OCI-LY3 (cell line): ENCODE measurements around the gene TESMIN.

Source experiments
- H2AFZ ChIP-seq: fragments of 200-600, 300-600 bp; shearing (Covaris generic); 2 replicates; pipeline ENCODE4 v1.6.0; 2014; ENCODE audit warnings: antibody characterized with exemption, low read depth, low read length
- H3K27ac ChIP-seq: fragments of 200-600, 300-600 bp; sonication (generic); 2 replicates; pipeline ENCODE4 v1.5.1; 2014; ENCODE audit warnings: mild to moderate bottlenecking, low read length, moderate library complexity, mixed read lengths
- H3K27me3 ChIP-seq: fragments of 200-600, 300-600 bp; sonication (generic); 2 replicates; pipeline ENCODE4 v1.6.1; 2014; ENCODE audit warnings: low read depth, low read length, mixed read lengths
- H3K36me3 ChIP-seq: fragments of 200-600, 300-600 bp; sonication (generic); replicated peaks from 2 replicates; pipeline ENCODE3; 2014; ENCODE audit warnings: low read depth, low read length, mixed read lengths
- H3K4me1 ChIP-seq: fragments of 300-600, 200-600 bp; sonication (generic); 2 replicates; pipeline ENCODE4 v1.6.1; 2014; ENCODE audit warnings: low read length, mixed read lengths
- H3K4me2 ChIP-seq: fragments of 200-600, 300-600 bp; sonication (generic); 2 replicates; pipeline ENCODE4 v1.6.1; 2014; ENCODE audit warnings: low read length, mixed read lengths
- H3K4me3 ChIP-seq: fragments of 300-600, 200-600 bp; sonication (generic); 2 replicates; pipeline ENCODE4 v1.5.1; 2014; ENCODE audit warnings: antibody characterized with exemption, mild to moderate bottlenecking, low read length, moderate library complexity
- H3K79me2 ChIP-seq: fragments of 300-600, 200-600 bp; shearing (Covaris generic); 2 replicates; pipeline ENCODE4 v1.6.1; 2014; ENCODE audit warnings: mild to moderate bottlenecking, low read length, mixed read lengths
- H3K9ac ChIP-seq: fragments of 300-600, 200-600 bp; shearing (Covaris generic); 2 replicates; pipeline ENCODE4 v1.6.0; 2014; ENCODE audit warnings: mild to moderate bottlenecking, low read length, moderate library complexity
- H3K9me3 ChIP-seq: fragments of 200-600, 300-600 bp; shearing (Covaris generic); 2 replicates; pipeline ENCODE4 v1.6.1; 2014; ENCODE audit warnings: low read length, mixed read lengths; ENCODE audit not compliant: insufficient read depth
- H4K20me1 ChIP-seq: fragments of 200-600, 300-600 bp; sonication (generic); 2 replicates; pipeline ENCODE4 v1.6.1; 2016; ENCODE audit warnings: low read length, mixed read lengths; ENCODE audit not compliant: insufficient read depth
- CTCF ChIP-seq: fragments of 200-600, 300-600 bp; sonication (generic); IDR thresholded peaks from 2 replicates; pipeline ENCODE4 v1.5.1; 2014; ENCODE audit warnings: antibody characterized with exemption, low read length, low read depth
- EZH2phosphoT487 ChIP-seq: fragments of 200-600 bp; shearing (Covaris generic); IDR thresholded peaks from 2 replicates; pipeline ENCODE4 v1.6.1; 2018; ENCODE audit warnings: antibody characterized with exemption, mixed run types, low read depth

TESMIN gene

GRCh38 chr11:68762481-68762880 is 11.2 kb upstream of the TESMIN start:
- Histone ChIP-seq H3K4me2 (no peak overlapping the region), H3K4me3 (no peak overlapping the region), H2AFZ (no peak overlapping the region), H3K79me2 (no peaks in the 10 kb centered on the region), H3K27me3 (no peaks in the 10 kb centered on the region), H3K4me1 (no peaks in the 10 kb centered on the region), H3K36me3 (no peaks in the 10 kb centered on the region), H3K27ac (no peak overlapping the region), H4K20me1 (no peaks in the 10 kb centered on the region), H3K9ac (no peak overlapping the region), H3K9me3 (no peaks in the 10 kb centered on the region)
- TF ChIP-seq CTCF = no peak
- no peak for TF ChIP-seq EZH2phosphoT487

- TF ChIP-seq EZH2phosphoT487 (no peak), CTCF (no peak)
These were observed 10.5 kb upstream of the TESMIN start for GRCh38 chr11:68761801-68762200.

GRCh38 chr11:68759991-68760390 is 8.7 kb upstream of the TESMIN start:
- no peak overlapping the region for H3K4me2 ChIP-seq
- no peaks in the 10 kb centered on the region for H3K36me3 ChIP-seq
- no peak overlapping the region for H3K27ac ChIP-seq
- no peak overlapping the region for H2AFZ ChIP-seq
- H3K4me3 ChIP-seq = no peak overlapping the region
- H3K27me3 ChIP-seq = peaks cover 5% of the 10 kb centered on the region; the same call in 1 of the 2 replicates
- no peaks in the 10 kb centered on the region for H3K9me3 ChIP-seq
- no peak for TF ChIP-seq EZH2phosphoT487
- TF ChIP-seq CTCF = no peak
- no peaks in the 10 kb centered on the region for H3K4me1 ChIP-seq
- H3K79me2 ChIP-seq = no peaks in the 10 kb centered on the region
- H4K20me1 ChIP-seq = no peaks in the 10 kb centered on the region
- no peak overlapping the region for H3K9ac ChIP-seq

More at GRCh38 chr11:68761801-68762200, 10.5 kb upstream of the TESMIN start:
- no peak overlapping the region for H3K9ac ChIP-seq
- no peaks in the 10 kb centered on the region for H3K4me1 ChIP-seq
- no peaks in the 10 kb centered on the region for H3K79me2 ChIP-seq
- no peak overlapping the region for H3K4me2 ChIP-seq
- no peaks in the 10 kb centered on the region for H4K20me1 ChIP-seq
- peaks cover 5% of the 10 kb centered on the region; the same call in 1 of the 2 replicates for H3K27me3 ChIP-seq
- H3K9me3 ChIP-seq = no peaks in the 10 kb centered on the region
- no peak overlapping the region for H3K27ac ChIP-seq
- H3K36me3 ChIP-seq = no peaks in the 10 kb centered on the region
- no peak overlapping the region for H3K4me3 ChIP-seq
- no peak overlapping the region for H2AFZ ChIP-seq

GRCh38 chr11:68757711-68758110 is 6.4 kb upstream of the TESMIN start:
- no peak overlapping the region for H3K9ac ChIP-seq

More at GRCh38 chr11:68757711-68758110, 6.4 kb upstream of the TESMIN start:
- Histone ChIP-seq H4K20me1 (no peaks in the 10 kb centered on the region), H3K27ac (no peak overlapping the region), H3K27me3 (peaks cover 5% of the 10 kb centered on the region; the same call in 1 of the 2 replicates), H3K9me3 (no peaks in the 10 kb centered on the region), H3K4me3 (no peak overlapping the region), H3K4me1 (no peaks in the 10 kb centered on the region), H3K79me2 (no peaks in the 10 kb centered on the region), H3K4me2 (no peak overlapping the region), H3K36me3 (no peaks in the 10 kb centered on the region), H2AFZ (no peak overlapping the region)
- TF ChIP-seq EZH2phosphoT487 = no peak
- no peak for TF ChIP-seq CTCF
